WERI-Rb-1 (cell line): ENCODE data around the gene CNTNAP2.

Source experiments
- DNase-seq: peaks from one replicate; pipeline ENCODE4 v3.0.0-alpha.2; 2020
- H3K27ac ChIP-seq: fragments of 250-450 bp; sonication (Bioruptor Pico); 2 replicates; pipeline ENCODE4 v1.5.1; 2020; ENCODE audit warnings: mild to moderate bottlenecking, moderate library complexity
- H3K27me3 ChIP-seq: fragments of 250-450 bp; sonication (Bioruptor Pico); 2 replicates; pipeline ENCODE4 v1.5.1; 2021; ENCODE audit warnings: mild to moderate bottlenecking, low read depth, moderate library complexity; ENCODE audit not compliant: insufficient read depth, severe bottlenecking
- H3K36me3 ChIP-seq: fragments of 250-450 bp; sonication (Bioruptor Pico); 2 replicates; pipeline ENCODE4 v1.5.1; 2020; ENCODE audit warnings: mild to moderate bottlenecking, moderate library complexity
- H3K4me3 ChIP-seq: 2 replicates; pipeline ENCODE4 v1.5.1; 2011; ENCODE audit warnings: low read depth, mild to moderate bottlenecking, control low read depth, low read length
- H3K9me3 ChIP-seq: fragments of 250-450 bp; sonication (Bioruptor Pico); 2 replicates; pipeline ENCODE4 v1.5.1; 2021; ENCODE audit warnings: mild to moderate bottlenecking, moderate library complexity; ENCODE audit not compliant: severe bottlenecking
- CTCF ChIP-seq: IDR thresholded peaks from 2 replicates; pipeline ENCODE4 v1.5.1; 2011; ENCODE audit warnings: low read depth, mild to moderate bottlenecking, control low read depth, inconsistent platforms, low read length

CNTNAP2 gene

GRCh38 chr7:147894271-147894670, 1777.7 kb downstream of the CNTNAP2 start:
- H3K27ac ChIP-seq: no peak overlapping the region
- H3K36me3 ChIP-seq: no peaks in the 10 kb centered on the region
- no peak for DNase-seq

GRCh38 chr7:147896121-147896520, 1779.5 kb downstream of the CNTNAP2 start:
- no peak overlapping the region for H3K4me3 ChIP-seq
- DNase-seq: no peak
- no peaks in the 10 kb centered on the region for H3K27me3 ChIP-seq
- no peaks in the 10 kb centered on the region for H3K9me3 ChIP-seq
- TF ChIP-seq CTCF: no peak
- H3K36me3 ChIP-seq: no peaks in the 10 kb centered on the region
- no peak overlapping the region for H3K27ac ChIP-seq

More at GRCh38 chr7:147894271-147894670, 1777.7 kb downstream of the CNTNAP2 start:
- Histone ChIP-seq H3K27me3 (no peaks in the 10 kb centered on the region), H3K4me3 (no peak overlapping the region), H3K9me3 (no peaks in the 10 kb centered on the region)
- TF ChIP-seq CTCF: no peak

- Histone ChIP-seq H3K4me3 (no peak overlapping the region), H3K27ac (no peak overlapping the region), H3K36me3 (no peaks in the 10 kb centered on the region), H3K27me3 (no peaks in the 10 kb centered on the region), H3K9me3 (no peaks in the 10 kb centered on the region)
- DNase-seq: no peak
- TF ChIP-seq CTCF: no peak
Measured at GRCh38 chr7:147903536-147904218, 1787.1 kb downstream of the CNTNAP2 start.

DNA sequence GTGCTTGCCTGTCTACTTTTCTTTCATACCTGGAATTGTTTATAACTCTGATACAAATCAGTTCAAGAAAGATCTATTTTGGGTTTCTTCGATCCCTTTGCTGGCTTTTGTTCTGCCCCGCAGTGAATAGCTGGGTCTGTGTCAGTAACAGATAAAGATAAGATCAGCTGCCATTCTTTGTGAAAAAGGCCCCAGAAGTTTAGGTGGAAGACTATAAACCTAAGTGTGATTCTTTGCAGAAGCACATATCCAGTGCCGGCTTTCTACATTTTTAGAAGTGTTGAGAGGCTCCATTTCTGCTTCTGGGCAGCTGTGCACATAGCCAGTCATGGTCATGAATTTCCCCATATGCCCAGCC, 1787.6 kb downstream of the CNTNAP2 start:
- no peak for TF ChIP-seq CTCF
- Histone ChIP-seq H3K36me3 (no peaks in the 10 kb centered on the region), H3K9me3 (no peaks in the 10 kb centered on the region), H3K27me3 (no peaks in the 10 kb centered on the region), H3K4me3 (no peak overlapping the region), H3K27ac (no peak overlapping the region)
- DNase-seq: no peak

DNA sequence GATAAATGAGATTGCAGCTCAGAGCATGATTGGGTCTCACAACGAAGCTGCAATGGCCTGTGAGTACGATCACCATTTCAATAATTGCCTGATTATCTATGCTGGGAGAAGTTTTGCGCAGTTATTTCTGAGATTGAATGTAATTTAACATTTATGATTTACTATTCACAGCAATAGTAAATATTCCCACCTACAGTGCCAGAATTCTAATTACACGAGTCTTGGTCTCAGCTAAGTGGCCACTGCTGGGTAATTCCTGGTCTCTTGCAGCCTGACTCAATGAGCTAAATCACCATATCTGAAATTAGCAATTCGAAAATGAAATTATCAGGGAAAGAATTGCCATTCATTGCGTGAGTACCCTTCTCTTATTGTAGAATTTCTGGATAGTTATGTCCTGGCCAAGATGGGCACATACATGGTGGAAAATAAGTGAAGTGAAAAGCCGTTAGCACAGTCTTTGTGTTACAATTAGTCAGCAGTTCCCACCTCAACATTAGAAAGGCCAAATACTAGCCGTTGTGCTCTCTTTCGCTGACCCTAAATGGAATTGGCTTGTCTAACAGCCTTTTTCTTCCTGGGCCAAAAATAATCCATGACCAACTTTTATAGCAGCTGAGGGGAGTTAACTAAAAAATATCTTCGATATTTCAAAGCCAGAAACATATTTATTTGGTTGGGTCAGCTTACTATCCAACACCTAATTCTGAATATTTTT, 1793.0 kb downstream of the CNTNAP2 start:
- no peaks in the 10 kb centered on the region for H3K27me3 ChIP-seq
- TF ChIP-seq CTCF: no peak
- no peak overlapping the region for H3K27ac ChIP-seq

More for the DNA sequence above, 1793.0 kb downstream of the CNTNAP2 start:
- H3K4me3 ChIP-seq: no peak overlapping the region
- no peaks in the 10 kb centered on the region for H3K9me3 ChIP-seq
- DNase-seq: no peak
- H3K36me3 ChIP-seq: no peaks in the 10 kb centered on the region
